SK-N-MC (cell line): ENCODE data around the gene NR0B2.

Source experiments
- EZH2 ChIP-seq: fragments of 200-600 bp; sonication (generic); IDR thresholded peaks from one replicate; pipeline ENCODE4 v1.6.1; 2017; ENCODE audit warnings: antibody characterized with exemption
- FOXP2 ChIP-seq: optimal IDR thresholded peaks from 2 replicates; pipeline ENCODE3; 2011; ENCODE audit warnings: mild to moderate bottlenecking, moderate library complexity; ENCODE audit not compliant: insufficient read depth; ENCODE audit errors: extremely low read length, control extremely low read depth
- POLR2AphosphoS5 ChIP-seq: IDR thresholded peaks from 2 replicates; pipeline ENCODE4 v1.6.1; 2012; ENCODE audit warnings: mild to moderate bottlenecking, low read depth, low read length, borderline replicate concordance

DNA sequence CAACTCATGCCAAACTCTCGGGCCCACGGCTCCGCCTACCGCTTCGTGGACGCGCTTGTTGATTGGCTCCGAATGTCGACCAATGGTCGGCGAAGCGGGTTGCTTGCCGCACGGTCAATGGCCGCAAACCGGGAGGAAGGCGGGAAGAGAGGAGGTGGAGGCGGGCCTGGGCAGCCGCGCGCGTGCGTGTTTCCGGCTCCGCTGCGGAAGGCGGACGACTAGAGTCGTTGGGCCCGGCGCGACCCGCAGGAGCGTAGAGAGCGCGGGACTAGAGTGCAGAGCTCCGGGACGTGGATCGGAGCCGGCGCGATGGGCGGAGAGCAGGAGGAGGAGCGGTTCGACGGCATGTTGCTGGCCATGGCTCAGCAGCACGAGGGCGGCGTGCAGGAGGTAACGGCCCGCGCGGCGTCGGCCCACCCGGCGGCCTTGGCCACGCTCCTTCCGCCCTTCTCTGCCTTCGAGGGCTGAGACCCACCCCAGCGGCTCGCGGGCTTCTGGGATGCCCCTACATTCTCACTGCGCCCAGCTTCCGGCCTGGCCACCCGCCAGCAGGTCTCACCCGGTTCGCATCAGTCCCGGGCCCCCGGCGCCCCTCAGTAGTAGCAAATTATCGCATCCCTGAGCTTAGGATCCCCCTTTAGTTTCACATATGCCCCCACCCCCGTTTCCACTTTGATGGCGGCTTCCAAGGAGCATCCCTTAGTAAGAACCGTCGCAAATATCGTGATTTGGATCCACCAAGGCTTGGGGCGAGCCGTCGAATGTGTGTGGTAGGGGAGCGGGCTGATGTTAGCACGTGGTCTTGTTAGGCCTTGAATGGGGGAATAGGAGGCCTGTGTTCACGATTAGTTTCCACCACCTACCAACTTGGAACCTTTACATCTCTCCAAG, 8.0 kb upstream of the NR0B2 start, which contains the start of gene NUDC:
- TF ChIP-seq POLR2AphosphoS5: peak; percentile 93
- no peak for TF ChIP-seq EZH2
- TF ChIP-seq FOXP2: no peak
